ENCODE measurements around the gene TAC3.
"Not testable (repeated sequence)": the region's sequence is repeated elsewhere in the genome, so short reads cannot be mapped to it uniquely, and the experiment has no call there.

DNA sequence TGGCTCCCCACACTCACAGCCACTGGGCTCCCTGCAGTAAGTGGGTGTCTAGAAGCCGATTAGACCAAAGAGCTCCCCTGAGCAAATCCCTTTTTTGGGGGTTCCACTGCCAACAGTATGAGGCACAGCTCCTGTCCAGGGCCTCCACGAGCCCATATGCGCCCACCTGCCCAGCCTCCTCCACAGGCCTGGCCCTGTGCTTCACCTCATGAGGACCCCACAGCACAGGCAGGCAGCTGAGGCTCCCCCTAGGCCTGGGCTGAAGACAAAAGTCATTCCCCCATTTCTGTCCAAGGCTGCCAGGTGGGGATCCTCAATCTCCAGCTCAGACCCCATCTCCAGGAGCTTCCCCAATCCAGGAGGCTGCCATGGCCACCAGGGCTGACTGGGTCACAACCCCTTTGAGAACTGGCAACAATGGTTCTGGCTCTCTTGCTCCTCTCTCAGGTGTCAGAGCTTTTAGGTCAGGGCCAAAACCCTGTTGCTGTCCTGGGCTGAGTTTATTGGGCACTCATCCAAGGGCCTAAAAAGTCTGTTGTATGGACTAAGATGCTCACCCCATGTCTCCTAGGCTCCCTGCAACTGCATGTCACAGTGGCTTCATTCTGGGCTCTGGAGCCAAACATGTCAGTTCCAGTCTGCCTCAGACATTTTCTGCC, 33.6 kb downstream of the TAC3 start:
- not testable (repeated sequence) for TF ChIP-seq POLR2A (IDR thresholded peaks at IDR 0.05; ENCODE audit: low read depth); CTCF (IDR thresholded peaks at IDR 0.05)
